SK-N-SH (cell line): ENCODE data around the gene COL8A1. TPM values are rescaled to one million over a fixed set of nuclear protein-coding genes. Genes with fewer than 3 reads are reported as not detected.

Source experiments
- CTCF ChIA-PET: fragments of 300-600, 350-600 bp; formaldehyde crosslinking; extraction: SDS; loops from one replicate; lab custom pipeline; 2021; lab: Yijun Ruan, JAX
- POLR2A ChIA-PET: fragments of 350-600 bp; sonication (Branson Sonifier 250); formaldehyde crosslinking; extraction: SDS; loops from one replicate; lab custom pipeline; 2020; ENCODE audit warnings: antibody characterized with exemption, inconsistent platforms; lab: Yijun Ruan, JAX
- DNase-seq: peaks from one replicate; pipeline ENCODE4 v3.0.0; 2012
- H2AFZ ChIP-seq: fragments of 200-600 bp; sonication (generic); 2 replicates; pipeline ENCODE4 v1.8.1; 2016; ENCODE audit warnings: antibody characterized with exemption, mild to moderate bottlenecking, low read depth
- H3F3A ChIP-seq: fragments of 200-600 bp; sonication (generic); replicated peaks from 2 replicates; pipeline ENCODE3; 2016; ENCODE audit warnings: antibody characterized with exemption, mild to moderate bottlenecking; ENCODE audit not compliant: insufficient read depth
- H3K27ac ChIP-seq, 2 experiments: fragments of 200-500 bp in 1 of 2; fragments of 200-600 bp in 1 of 2; sonication (Bioruptor generic) in 1 of 2; sonication (generic), shearing (Covaris generic) in 1 of 2; 2 replicates each; pipeline versions ENCODE4 v1.5.1 to v1.6.1; 2014 to 2016; ENCODE audit warnings: low read depth in 2 of 2, inconsistent platforms in 1 of 2, low read length in 1 of 2, mild to moderate bottlenecking in 1 of 2, mixed read lengths in 1 of 2
- H3K27me3 ChIP-seq: fragments of 200-600 bp; sonication (generic), shearing (Covaris generic); 2 replicates; pipeline ENCODE4 v1.6.1; 2016; ENCODE audit warnings: mixed run types; ENCODE audit not compliant: insufficient read depth
- H3K36me3 ChIP-seq, 2 experiments: fragments of 200-500 bp in 1 of 2; fragments of 200-600 bp in 1 of 2; sonication (Bioruptor generic) in 1 of 2; sonication (generic) in 1 of 2; replicated peaks in 1 of 2; 2 replicates each; pipeline versions ENCODE3 to v1.5.1; 2014 to 2016; ENCODE audit warnings: low read length in 1 of 2, mild to moderate bottlenecking in 1 of 2; ENCODE audit not compliant: insufficient read depth in 2 of 2, control insufficient read depth in 1 of 2
- H3K4me1 ChIP-seq, 2 experiments: fragments of 200-500 bp in 1 of 2; fragments of 200-600 bp in 1 of 2; sonication (Bioruptor generic) in 1 of 2; sonication (generic), shearing (Covaris generic) in 1 of 2; 2 replicates each; pipeline versions ENCODE4 v1.5.1 to v1.6.1; 2014 to 2016; ENCODE audit warnings: low read depth in 1 of 2, low read length in 1 of 2, mixed run types in 1 of 2; ENCODE audit not compliant: insufficient read depth in 2 of 2, control insufficient read depth in 1 of 2
- H3K4me2 ChIP-seq: fragments of 200-600 bp; sonication (generic), shearing (Covaris generic); 2 replicates; pipeline ENCODE4 v1.6.1; 2017; ENCODE audit warnings: mixed run types
- H3K4me3 ChIP-seq, 2 experiments: fragments of 200-500 bp in 1 of 2; fragments of 200-600 bp in 1 of 2; sonication (Bioruptor generic) in 1 of 2; sonication (generic), shearing (Covaris generic) in 1 of 2; 2 replicates each; pipeline versions ENCODE4 v1.5.1 to v1.8.1; 2014 to 2016; ENCODE audit warnings: low read depth in 2 of 2, inconsistent platforms in 1 of 2, low read length in 1 of 2, mild to moderate bottlenecking in 1 of 2, mixed read lengths in 1 of 2, moderate library complexity in 1 of 2
- H3K79me2 ChIP-seq: fragments of 200-600 bp; sonication (generic); 2 replicates; pipeline ENCODE4 v1.8.1; 2017; ENCODE audit warnings: mild to moderate bottlenecking; ENCODE audit not compliant: insufficient read depth
- H3K9ac ChIP-seq: fragments of 200-600 bp; sonication (generic); 2 replicates; pipeline ENCODE4 v1.6.1; 2017; ENCODE audit warnings: mixed run types
- H3K9me2 ChIP-seq: fragments of 200-600 bp; sonication (generic); 2 replicates; pipeline ENCODE4 v1.6.1; 2017; ENCODE audit warnings: mixed run types
- H3K9me3 ChIP-seq: fragments of 200-600 bp; sonication (generic); 2 replicates; pipeline ENCODE4 v1.6.1; 2017; ENCODE audit warnings: mixed run types, mild to moderate bottlenecking, moderate library complexity
- H4K20me1 ChIP-seq: fragments of 200-600 bp; sonication (generic); 2 replicates; pipeline ENCODE4 v1.6.1; 2017; ENCODE audit warnings: mild to moderate bottlenecking, mixed run types; ENCODE audit not compliant: insufficient read depth
- CHD2 ChIP-seq: fragments of 150-350 bp; IDR thresholded peaks from 2 replicates; pipeline ENCODE4 v1.6.1; 2018; ENCODE audit warnings: low read length; ENCODE audit not compliant: partially characterized antibody
- CTCF ChIP-seq: fragments of 200-600 bp; sonication (generic); IDR thresholded peaks from 2 replicates; pipeline ENCODE4 v1.6.1; 2017; ENCODE audit warnings: antibody characterized with exemption, mild to moderate bottlenecking, moderate library complexity
- EZH2phosphoT487 ChIP-seq: fragments of 200-600 bp; sonication (generic); IDR thresholded peaks from 2 replicates; pipeline ENCODE4 v1.6.1; 2017; ENCODE audit warnings: low read depth, mixed run types, mild to moderate bottlenecking, antibody characterized with exemption, moderate library complexity, borderline replicate concordance
- FOXM1 ChIP-seq: IDR thresholded peaks from 2 replicates; pipeline ENCODE4 v1.4.0; 2012; ENCODE audit warnings: low read depth, mild to moderate bottlenecking
- GABPA ChIP-seq: IDR thresholded peaks from 2 replicates; pipeline ENCODE4 v1.4.0; 2012; ENCODE audit warnings: low read depth, mild to moderate bottlenecking
- GATA2 ChIP-seq: sonication (generic); formaldehyde crosslinking; IDR thresholded peaks from 2 replicates; pipeline ENCODE4 v1.5.0; 2020; ENCODE audit warnings: mild to moderate bottlenecking, missing genetic modification reagents
- JUND ChIP-seq: IDR thresholded peaks from 2 replicates; pipeline ENCODE4 v1.4.0; 2012
- MAX ChIP-seq: IDR thresholded peaks from 2 replicates; pipeline ENCODE4 v1.4.0; 2012; ENCODE audit warnings: low read depth
- MEF2A ChIP-seq: IDR thresholded peaks from 2 replicates; pipeline ENCODE4 v1.4.0; 2012; ENCODE audit warnings: low read depth, borderline replicate concordance
- MXI1 ChIP-seq: IDR thresholded peaks from 2 replicates; pipeline ENCODE4 v1.6.1; 2012; ENCODE audit warnings: mild to moderate bottlenecking, low read depth, low read length, improper control_type of control experiment
- NRF1 ChIP-seq: IDR thresholded peaks from 2 replicates; pipeline ENCODE4 v1.6.1; 2012; ENCODE audit warnings: low read depth, mild to moderate bottlenecking, low read length
- RAD21 ChIP-seq: IDR thresholded peaks from 2 replicates; pipeline ENCODE4 v1.6.1; 2012; ENCODE audit warnings: mild to moderate bottlenecking, low read length
- RCOR1 ChIP-seq: fragments of 150-350 bp; IDR thresholded peaks from 2 replicates; pipeline ENCODE4 v1.6.1; 2017; ENCODE audit warnings: antibody characterized with exemption, low read length
- REST ChIP-seq: IDR thresholded peaks from 2 replicates; pipeline ENCODE4 v1.6.1; 2012; ENCODE audit warnings: mild to moderate bottlenecking, low read depth, low read length, moderate library complexity
- TAF1 ChIP-seq: IDR thresholded peaks from 2 replicates; pipeline ENCODE4 v1.6.1; 2012; ENCODE audit warnings: low read depth, mild to moderate bottlenecking, low read length, moderate library complexity, borderline replicate concordance
- TCF12 ChIP-seq: IDR thresholded peaks from 2 replicates; pipeline ENCODE4 v1.4.0; 2012
- TEAD4 ChIP-seq: IDR thresholded peaks from 2 replicates; pipeline ENCODE4 v1.4.0; 2012; ENCODE audit warnings: mild to moderate bottlenecking, borderline replicate concordance; ENCODE audit not compliant: insufficient read depth
- USF2 ChIP-seq: fragments of 150-350 bp; IDR thresholded peaks from 2 replicates; pipeline ENCODE4 v1.6.1; 2017; ENCODE audit warnings: antibody characterized with exemption, low read length, low read depth, borderline replicate concordance
- YY1 ChIP-seq: IDR thresholded peaks from 2 replicates; pipeline ENCODE4 v1.4.0; 2012; ENCODE audit warnings: low read depth, mild to moderate bottlenecking
- WGBS: methylation state at CpG from one replicate; pipeline ENCODE4 v1.1.6; 2017; ENCODE audit warnings: low lambda C conversion rate; 5-methylcytosine and 5-hydroxymethylcytosine counted together
- polyA plus RNA-seq, 3 experiments: library from polyadenylated mRNA; depleted of rRNA; stranded (reverse); fragments of >200 nt; gene quantifications; 2 replicates each; pipeline ENCODE4 v1.2.3, GENCODE V29; 2012

Gene COL8A1
- polyA plus RNA-seq, 1 of the 3 experiments (the other 2 are of a cell fraction) = 4.0 TPM

GRCh38 chr3:99662838-99663570 lies 24.6 kb downstream of the COL8A1 start:
- Histone ChIP-seq H4K20me1 (no peaks in the 10 kb centered on the region), H3F3A (no peaks in the 10 kb centered on the region), H3K27me3 (peaks cover 23% of the 10 kb centered on the region; the same call in 1 of the 2 replicates), H3K79me2 (no peaks in the 10 kb centered on the region), H3K9ac (no peak overlapping the region), H3K4me2 (no peak overlapping the region), H3K4me1 (peaks cover 0 to 2% of the 10 kb centered on the region in 2 experiments; a peak in 1 of 4 replicates), H2AFZ (no peak overlapping the region), H3K9me2 (no peaks in the 10 kb centered on the region)
- POLR2A ChIA-PET = no interaction called here
- DNase-seq = no peak
- CTCF ChIA-PET = no interaction called here
- no peak for TF ChIP-seq TEAD4
- no peak for TF ChIP-seq GATA2
- TF ChIP-seq CHD2 = no peak
- TF ChIP-seq MEF2A = no peak
- TF ChIP-seq FOXM1 = no peak
- TF ChIP-seq RCOR1 = no peak
- no peak for TF ChIP-seq EZH2phosphoT487
- TF ChIP-seq RAD21 = no peak
- TF ChIP-seq, all 33 proteins: peak for 0
- H3K9me3 ChIP-seq = no peaks in the 10 kb centered on the region
- 7% methylated on average over 10 of the region's 10 CpGs for WGBS
- H3K27ac ChIP-seq = no peak overlapping the region
- no peaks in the 10 kb centered on the region for H3K36me3 ChIP-seq
- H3K4me3 ChIP-seq = no peak overlapping the region

- Histone ChIP-seq H3K36me3 (no peaks in the 10 kb centered on the region), H3K79me2 (no peaks in the 10 kb centered on the region), H3K4me1 (peaks cover 0 to 2% of the 10 kb centered on the region in 2 experiments; a peak in 1 of 4 replicates), H3K4me3 (no peak overlapping the region), H3K4me2 (no peak overlapping the region), H4K20me1 (no peaks in the 10 kb centered on the region), H3F3A (no peaks in the 10 kb centered on the region), H3K9me2 (no peaks in the 10 kb centered on the region), H3K27ac (peak overlapping the region in 1 of 2 experiments; percentile 30; a peak in 1 of 4 replicates), H3K27me3 (peaks cover 23% of the 10 kb centered on the region; the same call in 1 of the 2 replicates), H2AFZ (no peak overlapping the region), H3K9ac (no peak overlapping the region), H3K9me3 (no peaks in the 10 kb centered on the region)
- no peak for DNase-seq
- CTCF ChIA-PET = no interaction called here
- WGBS = 0% methylated on average over 1 of the region's 1 CpG
- POLR2A ChIA-PET = no interaction called here
- TF ChIP-seq MXI1 = no peak
- TF ChIP-seq GATA2 = no peak
- TF ChIP-seq NRF1 = no peak
- TF ChIP-seq USF2 = no peak
- no peak for TF ChIP-seq REST
- TF ChIP-seq CHD2 = no peak
- TF ChIP-seq TAF1 = no peak
- no peak for TF ChIP-seq MAX
- TF ChIP-seq TCF12 = no peak
- TF ChIP-seq YY1 = no peak
- TF ChIP-seq JUND = no peak
- TF ChIP-seq GABPA = no peak
- TF ChIP-seq CTCF = no peak
Measured at GRCh38 chr3:99663977-99664376, 25.6 kb downstream of the COL8A1 start.
